BE2C (cell line): ENCODE measurements around the gene PTPRA. TPM values are rescaled to one million over a fixed set of nuclear protein-coding genes. Genes with fewer than 3 reads are reported as not detected.
A peak's percentile ranks its signal among the peaks of the same experiment; 100 is the strongest.
"Not testable (repeated sequence)": the region's sequence is repeated elsewhere in the genome, so short reads cannot be mapped to it uniquely, and the experiment has no call there.

ENCODE experiments used
- DNase-seq: peaks from one replicate; pipeline ENCODE4 v3.0.0-alpha.2; 2020
- H3K27me3 ChIP-seq: fragments of 250-450 bp; sonication (Bioruptor Pico); 2 replicates; pipeline ENCODE4 v1.5.1; 2020; ENCODE audit warnings: mild to moderate bottlenecking
- H3K36me3 ChIP-seq: fragments of 250-450 bp; sonication (Bioruptor Pico); 2 replicates; pipeline ENCODE4 v1.5.1; 2020; ENCODE audit warnings: mild to moderate bottlenecking
- H3K4me1 ChIP-seq: fragments of 250-450 bp; sonication (Bioruptor Pico); 2 replicates; pipeline ENCODE4 v1.5.1; 2020
- H3K4me3 ChIP-seq: 2 replicates; pipeline ENCODE4 v1.5.1; 2011; ENCODE audit warnings: low read depth, low read length
- H3K9me3 ChIP-seq: fragments of 250-450 bp; sonication (Bioruptor Pico); 2 replicates; pipeline ENCODE4 v1.5.1; 2020
- polyA plus RNA-seq: library from polyadenylated mRNA; unstranded; fragments of >200 nt; gene quantifications from one replicate; pipeline ENCODE4 v1.2.1, GENCODE V29; 2012; ENCODE audit warnings: low read depth, missing spikeins; ENCODE audit not compliant: insufficient read length, insufficient read depth
- TF ChIP-seq, protein P1 (sequence below): IDR thresholded peaks from 2 replicates; pipeline ENCODE4 v1.5.1; 2012; ENCODE audit warnings: mild to moderate bottlenecking, low read depth, low read length

Gene PTPRA
- polyA plus RNA-seq = 38.8 TPM

DNA sequence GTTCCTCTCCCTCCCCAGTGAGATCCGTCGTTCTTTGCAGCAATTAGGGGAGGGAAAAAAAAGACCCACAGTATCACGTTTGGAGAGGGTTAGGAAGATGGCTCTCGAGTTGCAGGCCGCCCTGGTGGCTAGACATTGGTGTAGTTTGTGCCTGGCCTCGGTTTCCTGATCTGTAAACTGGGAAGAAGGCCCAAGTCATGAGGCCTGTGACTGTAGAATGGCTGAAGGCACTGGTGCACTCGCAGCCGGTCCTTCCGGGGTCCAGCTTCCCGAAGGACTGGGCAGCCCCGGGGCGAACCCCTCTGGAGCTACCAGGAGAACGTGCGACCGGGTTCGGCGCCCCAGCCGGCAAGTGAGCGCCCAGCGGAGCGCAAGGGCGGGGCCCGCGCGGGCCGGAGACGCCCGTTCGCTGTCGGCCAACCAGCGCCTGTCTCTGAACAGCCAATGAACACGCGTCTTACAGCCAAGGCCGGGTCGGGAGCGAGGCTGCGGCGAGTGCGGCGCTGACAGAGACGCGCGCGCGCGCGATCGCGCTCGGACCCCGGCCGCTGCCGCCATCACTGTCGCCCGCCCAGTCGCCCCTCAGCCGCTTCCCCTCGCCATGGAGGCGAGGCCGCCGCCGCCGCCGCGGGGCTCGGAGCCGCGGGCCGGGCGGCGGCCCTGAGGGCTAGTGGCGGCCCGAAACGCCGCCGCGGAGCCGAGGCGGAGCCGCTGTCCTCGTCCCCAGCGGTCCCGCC is at the start of gene PTPRA:
Gene PTPRA (plus strand): TSS at position 472 of the 737 bp plus-strand sequence. CDS start 90,797 bp downstream, outside the sequence.
- Histone ChIP-seq H3K27me3 (no peaks in the 10 kb centered on the region), H3K4me3 (peak within 1 kb of the TSS; percentile 81), H3K4me1 (no peaks in the 10 kb centered on the region), H3K36me3 (no peaks in the 10 kb centered on the region), H3K9me3 (no peaks in the 10 kb centered on the region)
- peak; percentile 88 for DNase-seq
- TF ChIP-seq, protein P1, sequence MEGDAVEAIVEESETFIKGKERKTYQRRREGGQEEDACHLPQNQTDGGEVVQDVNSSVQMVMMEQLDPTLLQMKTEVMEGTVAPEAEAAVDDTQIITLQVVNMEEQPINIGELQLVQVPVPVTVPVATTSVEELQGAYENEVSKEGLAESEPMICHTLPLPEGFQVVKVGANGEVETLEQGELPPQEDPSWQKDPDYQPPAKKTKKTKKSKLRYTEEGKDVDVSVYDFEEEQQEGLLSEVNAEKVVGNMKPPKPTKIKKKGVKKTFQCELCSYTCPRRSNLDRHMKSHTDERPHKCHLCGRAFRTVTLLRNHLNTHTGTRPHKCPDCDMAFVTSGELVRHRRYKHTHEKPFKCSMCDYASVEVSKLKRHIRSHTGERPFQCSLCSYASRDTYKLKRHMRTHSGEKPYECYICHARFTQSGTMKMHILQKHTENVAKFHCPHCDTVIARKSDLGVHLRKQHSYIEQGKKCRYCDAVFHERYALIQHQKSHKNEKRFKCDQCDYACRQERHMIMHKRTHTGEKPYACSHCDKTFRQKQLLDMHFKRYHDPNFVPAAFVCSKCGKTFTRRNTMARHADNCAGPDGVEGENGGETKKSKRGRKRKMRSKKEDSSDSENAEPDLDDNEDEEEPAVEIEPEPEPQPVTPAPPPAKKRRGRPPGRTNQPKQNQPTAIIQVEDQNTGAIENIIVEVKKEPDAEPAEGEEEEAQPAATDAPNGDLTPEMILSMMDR = no peak

- H3K4me3 ChIP-seq = no peak overlapping the region
Measured at GRCh38 chr20:2825761-2826160, 47.5 kb upstream of the PTPRA start.

GRCh38 chr20:2826655-2827054 is 46.6 kb upstream of the PTPRA start:
- H3K9me3 ChIP-seq = no peaks in the 10 kb centered on the region
- no peaks in the 10 kb centered on the region for H3K4me1 ChIP-seq
- H3K36me3 ChIP-seq = no peaks in the 10 kb centered on the region
- no peak overlapping the region for H3K4me3 ChIP-seq
- TF ChIP-seq, protein P1 = no peak
- no peaks in the 10 kb centered on the region for H3K27me3 ChIP-seq
- DNase-seq = no peak

More at GRCh38 chr20:2825761-2826160, 47.5 kb upstream of the PTPRA start:
- H3K36me3 ChIP-seq = no peaks in the 10 kb centered on the region
- H3K9me3 ChIP-seq = no peaks in the 10 kb centered on the region
- TF ChIP-seq, protein P1 = no peak
- no peak for DNase-seq
- no peaks in the 10 kb centered on the region for H3K27me3 ChIP-seq
- H3K4me1 ChIP-seq = no peaks in the 10 kb centered on the region

- TF ChIP-seq, protein P1 = no peak
- Histone ChIP-seq H3K4me3 (no peak overlapping the region), H3K9me3 (no peaks in the 10 kb centered on the region), H3K4me1 (no peaks in the 10 kb centered on the region), H3K27me3 (no peaks in the 10 kb centered on the region), H3K36me3 (no peaks in the 10 kb centered on the region)
- DNase-seq = no peak
Measured at GRCh38 chr20:2829376-2829775, 43.9 kb upstream of the PTPRA start.

- H3K4me1 ChIP-seq, H3K36me3 ChIP-seq, H3K27me3 ChIP-seq, DNase-seq, H3K9me3 ChIP-seq, H3K4me3 ChIP-seq: not testable (repeated sequence)
Measured at GRCh38 chr20:2831206-2831605, 42.1 kb upstream of the PTPRA start.

- Histone ChIP-seq H3K27me3 (no peaks in the 10 kb centered on the region), H3K36me3 (0 out of 2 replicates have a peak, but pooled peaks cover 4% of the 10 kb centered on the region), H3K4me1 (no peaks in the 10 kb centered on the region), H3K4me3 (no peak overlapping the region), H3K9me3 (no peaks in the 10 kb centered on the region)
- no peak for DNase-seq
- TF ChIP-seq, protein P1 = no peak
Measured at GRCh38 chr20:2833761-2834160, 39.5 kb upstream of the PTPRA start.
